SK-N-SH (cell line): Measurements from ENCODE around the gene RASAL3.

Experiments used
- CTCF ChIP-seq: fragments of 200-600 bp; sonication (generic); IDR thresholded peaks from 2 replicates; pipeline ENCODE4 v1.6.1; 2017; ENCODE audit warnings: antibody characterized with exemption, mild to moderate bottlenecking, moderate library complexity
- EP300 ChIP-seq, 2 experiments: IDR thresholded peaks; 2 replicates each; pipeline versions ENCODE4 v1.4.0 to v1.6.1; 2012; ENCODE audit warnings: borderline replicate concordance in 1 of 2, low read depth in 1 of 2, low read length in 1 of 2
- EZH2phosphoT487 ChIP-seq: fragments of 200-600 bp; sonication (generic); IDR thresholded peaks from 2 replicates; pipeline ENCODE4 v1.6.1; 2017; ENCODE audit warnings: low read depth, mixed run types, mild to moderate bottlenecking, antibody characterized with exemption, moderate library complexity, borderline replicate concordance
- FOXJ3 ChIP-seq: sonication (generic); formaldehyde crosslinking; IDR thresholded peaks from 2 replicates; pipeline ENCODE4 v1.5.1; 2020; ENCODE audit warnings: mild to moderate bottlenecking, missing genetic modification reagents
- GABPA ChIP-seq: IDR thresholded peaks from 2 replicates; pipeline ENCODE4 v1.4.0; 2012; ENCODE audit warnings: low read depth, mild to moderate bottlenecking
- MEF2A ChIP-seq: IDR thresholded peaks from 2 replicates; pipeline ENCODE4 v1.4.0; 2012; ENCODE audit warnings: low read depth, borderline replicate concordance
- MXI1 ChIP-seq: IDR thresholded peaks from 2 replicates; pipeline ENCODE4 v1.6.1; 2012; ENCODE audit warnings: mild to moderate bottlenecking, low read depth, low read length, improper control_type of control experiment
- NRF1 ChIP-seq: IDR thresholded peaks from 2 replicates; pipeline ENCODE4 v1.6.1; 2012; ENCODE audit warnings: low read depth, mild to moderate bottlenecking, low read length
- RAD21 ChIP-seq: IDR thresholded peaks from 2 replicates; pipeline ENCODE4 v1.6.1; 2012; ENCODE audit warnings: mild to moderate bottlenecking, low read length
- RFX5 ChIP-seq: IDR thresholded peaks from 2 replicates; pipeline ENCODE4 v1.6.1; 2012; ENCODE audit warnings: mild to moderate bottlenecking, improper control_type of control experiment, low read length
- SIN3A ChIP-seq: IDR thresholded peaks from 2 replicates; pipeline ENCODE4 v1.6.1; 2012; ENCODE audit warnings: low read depth, mild to moderate bottlenecking, low read length, moderate library complexity, borderline replicate concordance
- SMC3 ChIP-seq: IDR thresholded peaks from 2 replicates; pipeline ENCODE4 v1.6.1; 2012; ENCODE audit warnings: low read depth, low read length, improper control_type of control experiment
- TAF1 ChIP-seq: IDR thresholded peaks from 2 replicates; pipeline ENCODE4 v1.6.1; 2012; ENCODE audit warnings: low read depth, mild to moderate bottlenecking, low read length, moderate library complexity, borderline replicate concordance
- TF ChIP-seq, protein P1 (sequence below): IDR thresholded peaks from 2 replicates; pipeline ENCODE4 v1.4.0; 2012; ENCODE audit warnings: low read depth, borderline replicate concordance

GRCh38 chr19:15436826-15437110 is 27.6 kb downstream of the RASAL3 start:
- TF ChIP-seq EP300 (IDR thresholded peaks at IDR 0.05; ENCODE audit: borderline replicate concordance in 1 of 2, low read depth in 1 of 2, low read length in 1 of 2) (no peak), GABPA (no peak), CTCF (no peak), EZH2phosphoT487 (no peak), SIN3A (no peak), MEF2A (no peak), RFX5 (no peak), NRF1 (no peak), MXI1 (no peak), FOXJ3 (CRISPR knock-in tag) (no peak), SMC3 (no peak), RAD21 (no peak), TAF1 (no peak)
- TF ChIP-seq, protein P1, sequence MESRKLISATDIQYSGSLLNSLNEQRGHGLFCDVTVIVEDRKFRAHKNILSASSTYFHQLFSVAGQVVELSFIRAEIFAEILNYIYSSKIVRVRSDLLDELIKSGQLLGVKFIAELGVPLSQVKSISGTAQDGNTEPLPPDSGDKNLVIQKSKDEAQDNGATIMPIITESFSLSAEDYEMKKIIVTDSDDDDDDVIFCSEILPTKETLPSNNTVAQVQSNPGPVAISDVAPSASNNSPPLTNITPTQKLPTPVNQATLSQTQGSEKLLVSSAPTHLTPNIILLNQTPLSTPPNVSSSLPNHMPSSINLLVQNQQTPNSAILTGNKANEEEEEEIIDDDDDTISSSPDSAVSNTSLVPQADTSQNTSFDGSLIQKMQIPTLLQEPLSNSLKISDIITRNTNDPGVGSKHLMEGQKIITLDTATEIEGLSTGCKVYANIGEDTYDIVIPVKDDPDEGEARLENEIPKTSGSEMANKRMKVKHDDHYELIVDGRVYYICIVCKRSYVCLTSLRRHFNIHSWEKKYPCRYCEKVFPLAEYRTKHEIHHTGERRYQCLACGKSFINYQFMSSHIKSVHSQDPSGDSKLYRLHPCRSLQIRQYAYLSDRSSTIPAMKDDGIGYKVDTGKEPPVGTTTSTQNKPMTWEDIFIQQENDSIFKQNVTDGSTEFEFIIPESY: no peak
